ENCODE data around the gene MVD.

The MVD gene

GRCh38 chr16:88681084-88681680, 18.3 kb upstream of the MVD start:
- H3K4me3 ChIP-seq (ENCODE audit: control insufficient read depth, low read depth, low read length) = no peak overlapping the region
- no peak for DNase-seq (ENCODE audit: low read depth)

GRCh38 chr16:88680554-88681083, 17.7 kb upstream of the MVD start:
- no peak for DNase-seq (ENCODE audit: low read depth)
- TF ChIP-seq CTCF (conservative IDR thresholded peaks at IDR 0.05; ENCODE audit: control insufficient read depth, insufficient read depth, low read depth, low read length) = no peak
- H3K4me3 ChIP-seq (ENCODE audit: control insufficient read depth, low read depth, low read length) = no peak overlapping the region

More at GRCh38 chr16:88681084-88681680, 18.3 kb upstream of the MVD start:
- peak; percentile 6 for TF ChIP-seq CTCF (conservative IDR thresholded peaks at IDR 0.05; ENCODE audit: control insufficient read depth, insufficient read depth, low read depth, low read length)

GRCh38 chr16:88678224-88678979, 15.5 kb upstream of the MVD start:
- H3K4me3 ChIP-seq (ENCODE audit: control insufficient read depth, low read depth, low read length) = no peak overlapping the region
- no peak for TF ChIP-seq CTCF (conservative IDR thresholded peaks at IDR 0.05; ENCODE audit: control insufficient read depth, insufficient read depth, low read depth, low read length)
- no peak for DNase-seq (ENCODE audit: low read depth)

GRCh38 chr16:88677721-88678120, 14.8 kb upstream of the MVD start:
- TF ChIP-seq CTCF (conservative IDR thresholded peaks at IDR 0.05; ENCODE audit: control insufficient read depth, insufficient read depth, low read depth, low read length) = no peak
- DNase-seq (ENCODE audit: low read depth) = no peak
- H3K4me3 ChIP-seq (ENCODE audit: control insufficient read depth, low read depth, low read length) = no peak overlapping the region

GRCh38 chr16:88676502-88677242, 13.8 kb upstream of the MVD start:
- no peak overlapping the region for H3K4me3 ChIP-seq (ENCODE audit: control insufficient read depth, low read depth, low read length)
- TF ChIP-seq CTCF (conservative IDR thresholded peaks at IDR 0.05; ENCODE audit: control insufficient read depth, insufficient read depth, low read depth, low read length) = no peak
- no peak for DNase-seq (ENCODE audit: low read depth)

- DNase-seq (ENCODE audit: low read depth) = no peak
- no peak for TF ChIP-seq CTCF (conservative IDR thresholded peaks at IDR 0.05; ENCODE audit: control insufficient read depth, insufficient read depth, low read depth, low read length)
- no peak overlapping the region for H3K4me3 ChIP-seq (ENCODE audit: control insufficient read depth, low read depth, low read length)
Measured at GRCh38 chr16:88673716-88674379, 11.0 kb upstream of the MVD start.

Data from fibroblast of mammary gland (primary cell).